HG02571 (cell line): ENCODE data around the gene ACACB.

Experiments
- ATAC-seq: cut with Tn5 transposase; IDR thresholded peaks from one replicate; pipeline ENCODE4 v1.9.1; 2021; ENCODE audit warnings: mild to moderate bottlenecking, moderate library complexity; ENCODE audit not compliant: unreplicated experiment

ACACB gene

DNA sequence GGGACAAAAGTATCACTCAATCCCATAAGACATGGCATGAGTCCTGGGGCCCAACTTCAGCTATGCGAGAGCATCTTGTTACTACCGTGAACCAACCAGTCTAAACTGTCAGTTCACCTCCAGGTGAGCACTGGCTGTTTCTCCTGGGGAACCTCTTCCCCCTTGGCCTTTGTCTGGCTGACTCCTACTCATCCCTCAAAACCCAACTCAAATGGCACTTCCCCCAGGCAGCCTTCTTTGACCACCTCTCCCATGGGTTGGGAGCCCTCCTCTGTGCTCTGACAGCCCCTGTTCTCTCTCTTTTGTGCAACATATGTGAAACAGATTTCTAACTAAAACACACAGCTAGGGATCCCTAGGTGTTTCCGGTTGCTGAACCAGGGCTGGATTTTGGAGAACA is 155.0 kb downstream of the ACACB start:
- ATAC-seq = no peak

DNA sequence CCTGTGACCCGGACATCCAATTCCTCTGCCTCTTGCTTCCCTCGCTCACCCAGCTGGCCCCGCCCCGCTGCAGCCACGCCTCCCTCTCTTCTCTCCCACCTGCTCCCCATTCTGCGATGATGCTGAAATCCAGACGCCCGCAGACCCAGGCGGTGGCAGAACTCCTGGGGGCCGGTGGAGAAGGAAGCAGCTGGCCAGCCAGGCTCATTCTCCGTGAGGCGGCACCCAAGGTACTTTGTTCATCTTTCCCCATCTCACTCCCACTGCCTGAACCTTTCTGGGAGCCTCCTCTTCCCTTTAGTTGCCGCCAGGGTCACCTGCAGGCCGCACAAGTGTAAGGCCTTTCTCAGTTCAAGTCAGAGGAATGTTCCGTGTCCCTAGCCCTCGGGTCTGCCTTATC is 157.0 kb downstream of the ACACB start:
- ATAC-seq = no peak

- ATAC-seq = no peak
Measured at GRCh38 chr12:109274381-109274780, 158.0 kb downstream of the ACACB start.

- ATAC-seq = no peak
Measured at GRCh38 chr12:109275173-109275572, 158.8 kb downstream of the ACACB start.

- ATAC-seq = no peak
Measured at GRCh38 chr12:109276160-109276559, 159.8 kb downstream of the ACACB start.

DNA sequence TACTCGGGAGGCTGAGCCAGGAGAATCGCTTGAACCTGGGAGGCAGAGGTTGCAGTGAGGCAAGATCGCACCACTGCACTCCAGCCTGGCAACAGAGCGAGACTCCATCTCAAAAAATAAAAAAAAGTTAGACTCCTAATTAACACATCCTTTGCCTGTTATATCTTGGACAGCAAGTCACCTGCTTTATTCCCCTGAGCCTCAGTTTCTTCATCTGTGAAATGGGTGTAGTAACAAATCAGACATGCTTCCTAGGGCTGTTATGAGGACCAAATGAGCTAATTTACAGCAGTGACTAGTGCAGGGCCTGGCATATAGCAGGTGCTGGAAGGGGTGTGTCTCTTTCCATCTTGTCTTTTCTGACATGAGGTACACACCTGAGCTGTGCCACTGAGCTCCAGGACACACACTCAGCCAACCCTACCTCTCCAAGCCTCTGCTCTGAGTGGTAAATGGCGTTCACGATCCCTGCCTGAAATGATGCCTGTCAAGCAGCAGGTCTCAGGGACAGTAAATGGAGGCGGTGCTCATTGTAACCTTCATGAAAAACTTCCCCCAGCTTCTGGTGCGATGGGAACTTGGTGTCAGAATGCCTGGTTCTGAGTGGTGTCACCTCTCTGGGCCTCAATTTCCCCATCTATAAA is 161.0 kb downstream of the ACACB start:
- no peak for ATAC-seq

GRCh38 chr12:109277899-109278762 is 161.7 kb downstream of the ACACB start:
- ATAC-seq = no peak

DNA sequence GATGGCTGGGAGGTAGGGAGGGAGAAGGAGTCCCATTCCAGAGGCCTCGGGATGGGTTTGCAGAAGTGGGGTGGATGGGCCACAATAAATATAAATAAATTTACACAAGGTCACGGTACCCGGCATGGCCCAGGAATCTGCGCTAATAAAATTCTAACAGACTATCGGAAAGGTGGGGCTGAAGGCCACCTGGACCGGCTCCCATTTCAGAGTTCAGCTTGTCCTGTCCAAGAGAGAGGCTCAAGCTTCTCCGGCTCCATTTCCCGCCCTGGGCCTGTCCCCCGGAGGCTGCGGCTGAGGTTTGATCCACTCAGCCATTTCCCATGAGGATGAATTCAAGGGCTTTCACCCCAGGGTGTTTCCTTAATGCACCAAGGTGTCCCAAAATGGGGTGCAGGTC is 162.5 kb downstream of the ACACB start:
- no peak for ATAC-seq

DNA sequence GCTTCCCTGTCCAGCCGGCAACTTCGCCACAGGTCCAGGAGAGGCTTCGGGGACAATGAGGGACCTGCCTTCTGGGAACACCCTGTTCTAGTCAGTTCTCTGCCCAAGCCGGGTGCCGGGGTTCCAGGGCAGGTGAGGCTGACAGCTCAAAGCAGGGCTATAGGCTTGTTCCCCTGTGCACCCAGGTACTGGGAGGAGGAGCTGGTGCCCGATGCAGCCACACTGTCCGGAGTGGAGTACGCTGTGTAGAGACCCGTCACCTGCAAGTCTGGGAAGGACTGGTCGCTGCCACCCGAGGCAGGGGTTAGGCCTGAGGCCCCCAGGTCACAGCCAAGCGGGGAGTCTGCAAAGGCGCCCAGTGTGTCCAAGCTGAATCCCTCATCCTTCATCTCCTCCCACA is 163.1 kb downstream of the ACACB start:
- ATAC-seq = no peak

DNA sequence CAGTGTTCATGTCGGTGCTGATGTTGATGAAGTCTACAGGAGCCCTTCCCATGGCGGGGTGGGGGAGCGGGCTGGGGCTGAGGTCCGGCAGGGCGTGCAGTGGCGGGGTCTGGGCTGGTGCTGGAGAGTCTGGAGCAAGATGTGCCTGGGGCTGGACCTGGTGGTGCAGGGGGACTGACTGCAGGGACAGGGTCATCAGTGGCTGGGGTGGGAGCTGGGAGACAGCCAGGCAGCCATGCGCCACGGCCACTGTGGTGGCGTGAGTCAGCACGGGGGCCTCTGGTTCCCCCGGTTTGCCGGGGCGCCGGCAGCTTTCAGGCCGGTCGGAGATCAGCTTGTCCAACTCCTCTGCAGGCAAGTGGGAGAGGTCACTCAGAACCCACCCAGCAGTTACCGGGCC is 165.1 kb downstream of the ACACB start:
- ATAC-seq = no peak

GRCh38 chr12:109284392-109284791 is 168.0 kb downstream of the ACACB start:
- no peak for ATAC-seq

DNA sequence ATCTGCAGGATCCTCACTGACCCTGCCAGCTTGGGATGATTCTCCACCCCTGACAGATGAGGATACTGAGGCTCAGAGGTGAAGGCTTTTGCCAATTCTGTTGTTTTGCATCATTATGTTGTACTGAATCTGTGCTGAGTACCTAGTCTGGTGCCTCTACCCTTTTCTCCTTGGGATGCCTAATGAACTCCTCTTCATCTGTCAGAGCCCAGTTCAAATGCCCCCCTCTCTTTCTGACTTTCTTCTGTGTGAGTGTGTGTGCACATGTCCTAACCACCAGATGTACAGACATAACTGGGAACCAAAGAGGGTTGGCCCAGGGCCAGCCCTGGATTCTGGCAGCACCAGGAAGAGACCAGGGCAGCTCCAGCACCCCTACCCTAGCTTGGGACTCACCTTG is 169.9 kb downstream of the ACACB start:
- ATAC-seq = no peak

- no peak for ATAC-seq
Measured at GRCh38 chr12:109286652-109287051, 170.3 kb downstream of the ACACB start.

- no peak for ATAC-seq
Measured at GRCh38 chr12:109287181-109287580, 170.8 kb downstream of the ACACB start.

- no peak for ATAC-seq
Measured at GRCh38 chr12:109287811-109288469, 171.6 kb downstream of the ACACB start.

GRCh38 chr12:109288571-109288970 is 172.2 kb downstream of the ACACB start:
- no peak for ATAC-seq

- ATAC-seq = no peak
Measured at GRCh38 chr12:109289004-109289403, 172.6 kb downstream of the ACACB start.

GRCh38 chr12:109289551-109289950 is 173.2 kb downstream of the ACACB start:
- ATAC-seq = no peak

DNA sequence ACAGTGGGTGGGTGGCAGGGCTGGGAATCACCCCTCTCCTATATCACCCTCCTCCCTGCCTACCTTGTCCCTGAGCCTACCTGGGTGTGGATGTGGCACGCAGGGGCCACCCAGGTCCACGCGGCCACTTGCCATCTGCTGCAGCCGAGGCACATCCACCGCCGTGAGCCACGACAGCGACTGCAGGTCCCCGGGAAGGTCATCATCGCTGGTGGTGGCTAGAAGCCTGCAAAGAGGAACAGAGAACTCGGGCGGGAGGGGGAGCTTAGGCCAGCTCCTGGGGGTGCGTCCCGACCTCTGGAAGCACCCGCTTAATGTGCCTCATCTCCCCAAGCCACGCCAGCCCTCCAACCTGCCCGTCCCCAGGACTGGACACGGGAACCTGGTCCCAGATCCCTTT is 173.7 kb downstream of the ACACB start:
- no peak for ATAC-seq

DNA sequence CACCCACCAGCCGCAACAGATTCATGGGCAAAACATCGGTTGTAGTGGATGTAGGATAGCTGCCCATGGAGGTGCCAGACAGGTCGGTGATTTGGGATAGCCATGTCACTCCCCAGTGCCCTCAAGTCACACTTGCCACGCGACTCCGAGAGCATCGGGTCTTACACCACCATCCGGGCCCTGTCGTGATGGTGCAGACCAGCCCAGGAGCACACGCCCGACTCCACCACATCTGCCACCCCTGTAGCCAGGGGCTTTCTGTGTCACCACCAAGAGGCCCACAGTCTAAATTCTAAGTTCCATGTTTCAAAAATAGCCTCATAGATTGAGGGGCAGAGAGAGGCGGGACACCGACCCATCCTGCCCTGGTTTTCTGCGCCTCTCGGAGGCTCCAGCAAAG is 174.7 kb downstream of the ACACB start:
- no peak for ATAC-seq

GRCh38 chr12:109291521-109292341 is 175.3 kb downstream of the ACACB start:
- no peak for ATAC-seq
